ENCODE results near the gene SDHAF2.

DNA sequence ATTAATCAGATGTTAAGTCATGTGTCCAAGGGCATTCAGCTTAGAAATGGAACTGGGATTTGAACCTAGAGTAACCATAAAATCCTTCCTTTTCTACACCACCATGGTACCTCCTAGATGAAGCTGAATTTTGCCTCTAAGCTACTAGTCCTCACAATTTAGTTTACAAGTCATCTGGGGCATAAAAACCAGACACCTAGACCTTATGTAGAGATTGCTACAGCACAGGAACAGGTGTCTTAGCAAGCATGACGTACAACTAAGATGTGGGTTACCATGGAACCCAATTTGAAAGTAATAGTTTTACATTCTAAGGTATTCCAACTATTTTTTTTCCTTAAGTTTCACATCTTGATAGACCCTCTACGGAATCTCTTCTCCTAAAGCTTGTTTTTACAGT, 28.4 kb upstream of the SDHAF2 start:
- TF ChIP-seq YY1 (IDR thresholded peaks at IDR 0.05; ENCODE audit: extremely low read depth, insufficient replicate concordance, low read depth, low read length), result no peak
- TF ChIP-seq, protein P1, sequence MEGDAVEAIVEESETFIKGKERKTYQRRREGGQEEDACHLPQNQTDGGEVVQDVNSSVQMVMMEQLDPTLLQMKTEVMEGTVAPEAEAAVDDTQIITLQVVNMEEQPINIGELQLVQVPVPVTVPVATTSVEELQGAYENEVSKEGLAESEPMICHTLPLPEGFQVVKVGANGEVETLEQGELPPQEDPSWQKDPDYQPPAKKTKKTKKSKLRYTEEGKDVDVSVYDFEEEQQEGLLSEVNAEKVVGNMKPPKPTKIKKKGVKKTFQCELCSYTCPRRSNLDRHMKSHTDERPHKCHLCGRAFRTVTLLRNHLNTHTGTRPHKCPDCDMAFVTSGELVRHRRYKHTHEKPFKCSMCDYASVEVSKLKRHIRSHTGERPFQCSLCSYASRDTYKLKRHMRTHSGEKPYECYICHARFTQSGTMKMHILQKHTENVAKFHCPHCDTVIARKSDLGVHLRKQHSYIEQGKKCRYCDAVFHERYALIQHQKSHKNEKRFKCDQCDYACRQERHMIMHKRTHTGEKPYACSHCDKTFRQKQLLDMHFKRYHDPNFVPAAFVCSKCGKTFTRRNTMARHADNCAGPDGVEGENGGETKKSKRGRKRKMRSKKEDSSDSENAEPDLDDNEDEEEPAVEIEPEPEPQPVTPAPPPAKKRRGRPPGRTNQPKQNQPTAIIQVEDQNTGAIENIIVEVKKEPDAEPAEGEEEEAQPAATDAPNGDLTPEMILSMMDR (IDR thresholded peaks at IDR 0.05 in 2 of 3, conservative IDR thresholded peaks at IDR 0.05 in 1 of 3; ENCODE audit: borderline replicate concordance in 1 of 3, insufficient read depth in 1 of 3, low read depth in 2 of 3, low read length in 2 of 3), result no peak
- TF ChIP-seq EZH2 (IDR thresholded peaks at IDR 0.05), result no peak
- TF ChIP-seq EGR1 (IDR thresholded peaks at IDR 0.05; ENCODE audit: low read depth), result no peak
- TF ChIP-seq, protein P2, sequence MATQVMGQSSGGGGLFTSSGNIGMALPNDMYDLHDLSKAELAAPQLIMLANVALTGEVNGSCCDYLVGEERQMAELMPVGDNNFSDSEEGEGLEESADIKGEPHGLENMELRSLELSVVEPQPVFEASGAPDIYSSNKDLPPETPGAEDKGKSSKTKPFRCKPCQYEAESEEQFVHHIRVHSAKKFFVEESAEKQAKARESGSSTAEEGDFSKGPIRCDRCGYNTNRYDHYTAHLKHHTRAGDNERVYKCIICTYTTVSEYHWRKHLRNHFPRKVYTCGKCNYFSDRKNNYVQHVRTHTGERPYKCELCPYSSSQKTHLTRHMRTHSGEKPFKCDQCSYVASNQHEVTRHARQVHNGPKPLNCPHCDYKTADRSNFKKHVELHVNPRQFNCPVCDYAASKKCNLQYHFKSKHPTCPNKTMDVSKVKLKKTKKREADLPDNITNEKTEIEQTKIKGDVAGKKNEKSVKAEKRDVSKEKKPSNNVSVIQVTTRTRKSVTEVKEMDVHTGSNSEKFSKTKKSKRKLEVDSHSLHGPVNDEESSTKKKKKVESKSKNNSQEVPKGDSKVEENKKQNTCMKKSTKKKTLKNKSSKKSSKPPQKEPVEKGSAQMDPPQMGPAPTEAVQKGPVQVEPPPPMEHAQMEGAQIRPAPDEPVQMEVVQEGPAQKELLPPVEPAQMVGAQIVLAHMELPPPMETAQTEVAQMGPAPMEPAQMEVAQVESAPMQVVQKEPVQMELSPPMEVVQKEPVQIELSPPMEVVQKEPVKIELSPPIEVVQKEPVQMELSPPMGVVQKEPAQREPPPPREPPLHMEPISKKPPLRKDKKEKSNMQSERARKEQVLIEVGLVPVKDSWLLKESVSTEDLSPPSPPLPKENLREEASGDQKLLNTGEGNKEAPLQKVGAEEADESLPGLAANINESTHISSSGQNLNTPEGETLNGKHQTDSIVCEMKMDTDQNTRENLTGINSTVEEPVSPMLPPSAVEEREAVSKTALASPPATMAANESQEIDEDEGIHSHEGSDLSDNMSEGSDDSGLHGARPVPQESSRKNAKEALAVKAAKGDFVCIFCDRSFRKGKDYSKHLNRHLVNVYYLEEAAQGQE (IDR thresholded peaks at IDR 0.05; ENCODE audit: low read depth), result no peak
